GM19351 (cell line): Measurements from ENCODE around the gene GUCA1A.
"Not testable (repeated sequence)": the region's sequence is repeated elsewhere in the genome, so short reads cannot be mapped to it uniquely, and the experiment has no call there.

Experiments
- ATAC-seq: cut with Tn5 transposase; IDR thresholded peaks from one replicate; pipeline ENCODE4 v1.9.1; 2021; ENCODE audit warnings: mild to moderate bottlenecking, moderate library complexity; ENCODE audit not compliant: unreplicated experiment

The GUCA1A gene

DNA sequence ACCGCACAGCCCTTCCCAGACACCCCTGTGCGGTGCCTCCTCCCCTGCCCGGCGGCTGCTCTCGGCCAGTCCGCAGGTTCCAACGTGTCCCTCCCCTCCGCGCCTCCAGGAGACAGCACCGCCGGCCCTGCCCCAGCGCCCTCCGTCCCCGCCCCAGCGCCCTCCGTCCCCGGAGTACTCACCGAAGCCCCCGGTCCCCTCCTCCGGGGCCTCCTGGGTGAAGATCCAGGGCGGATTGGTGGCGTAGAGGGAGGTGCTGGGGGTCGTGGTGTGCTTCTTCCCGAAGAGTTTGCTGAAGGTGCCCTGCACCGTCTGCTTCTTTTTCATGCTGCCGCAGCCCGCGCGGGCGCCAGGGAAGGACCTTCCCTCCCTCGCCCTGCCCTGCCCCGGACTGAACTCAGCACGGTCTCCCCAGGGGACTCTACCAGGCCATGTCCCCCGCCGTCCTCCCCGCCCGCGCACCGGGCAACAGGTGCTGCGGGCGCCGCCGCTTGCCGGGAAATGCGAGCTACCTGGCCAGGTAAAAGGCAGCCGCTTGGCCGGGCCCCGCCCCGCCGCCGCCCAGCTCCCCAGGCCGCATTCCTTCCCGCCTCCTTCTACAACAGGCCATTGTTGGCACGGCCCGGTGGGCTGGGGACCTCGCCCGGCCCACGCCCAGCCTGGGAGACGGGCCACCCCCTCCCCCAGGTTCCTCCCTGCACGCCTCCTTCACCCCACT is 30.9 kb upstream of the GUCA1A start, which contains the start of gene C6orf132:
Gene C6orf132, minus strand, starts transcription at position 503 of the 718 bp plus-strand sequence. Its CDS starts 176 bp downstream, at position 327.
- no peak for ATAC-seq

DNA sequence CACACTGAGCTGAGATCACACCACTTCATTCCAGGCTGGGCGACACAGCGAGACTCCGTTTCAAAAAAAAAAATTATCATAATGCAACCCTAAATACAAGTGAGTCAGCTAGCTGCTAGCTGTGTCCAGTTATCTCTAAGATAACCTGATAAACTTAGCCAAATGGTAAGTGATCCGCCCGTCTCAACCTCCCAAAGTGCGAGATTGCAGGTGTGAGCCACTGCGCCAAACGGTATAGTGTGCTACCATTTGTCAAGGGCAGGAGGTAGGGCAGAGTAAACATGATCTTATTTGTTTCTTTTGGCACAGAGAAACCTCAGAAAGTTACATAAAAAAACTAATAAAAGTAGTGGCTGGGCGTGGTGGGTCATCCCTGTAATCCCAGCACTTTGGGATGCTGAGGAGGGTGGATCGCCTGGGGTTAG is 26.0 kb upstream of the GUCA1A start:
- ATAC-seq = no peak

DNA sequence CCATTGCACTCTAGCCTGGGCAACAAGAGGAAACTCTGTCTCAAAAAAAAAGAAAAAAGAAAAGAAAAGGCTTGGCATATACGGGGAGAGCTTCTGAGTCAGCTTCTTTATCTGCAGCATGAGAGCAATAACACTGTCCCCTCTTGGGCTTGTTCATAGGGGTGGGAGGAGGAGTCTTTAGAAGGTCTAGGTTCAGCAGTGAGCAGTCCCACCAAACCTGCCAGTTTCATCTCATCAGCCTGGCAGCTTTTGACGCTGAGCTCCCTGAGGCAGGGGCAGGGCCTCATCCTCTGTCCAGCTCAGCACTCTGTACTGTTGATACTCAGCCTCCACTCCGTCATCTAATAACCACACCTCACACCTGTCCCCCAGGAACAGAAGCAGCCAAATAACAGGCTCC is 25.1 kb upstream of the GUCA1A start:
- ATAC-seq = no peak

DNA sequence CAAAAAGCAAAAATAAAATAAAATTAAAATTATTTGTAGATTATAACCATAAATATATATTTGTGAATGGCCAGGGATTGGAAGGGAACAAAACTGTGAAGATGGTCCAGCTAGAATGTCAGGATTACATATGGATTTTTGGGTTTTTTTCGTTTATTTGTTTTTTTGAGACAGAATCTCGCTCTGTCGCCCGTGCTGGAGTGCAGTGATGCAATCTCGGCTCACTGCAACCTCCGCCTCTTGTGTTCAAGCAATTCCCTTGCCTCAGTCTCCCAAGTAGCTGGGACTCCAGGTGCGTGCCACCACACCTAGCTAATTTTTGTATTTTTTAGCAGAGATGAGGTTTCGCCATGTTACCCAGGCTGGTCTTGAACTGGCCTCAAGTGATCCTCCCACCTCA is 22.9 kb upstream of the GUCA1A start:
- no peak for ATAC-seq

DNA sequence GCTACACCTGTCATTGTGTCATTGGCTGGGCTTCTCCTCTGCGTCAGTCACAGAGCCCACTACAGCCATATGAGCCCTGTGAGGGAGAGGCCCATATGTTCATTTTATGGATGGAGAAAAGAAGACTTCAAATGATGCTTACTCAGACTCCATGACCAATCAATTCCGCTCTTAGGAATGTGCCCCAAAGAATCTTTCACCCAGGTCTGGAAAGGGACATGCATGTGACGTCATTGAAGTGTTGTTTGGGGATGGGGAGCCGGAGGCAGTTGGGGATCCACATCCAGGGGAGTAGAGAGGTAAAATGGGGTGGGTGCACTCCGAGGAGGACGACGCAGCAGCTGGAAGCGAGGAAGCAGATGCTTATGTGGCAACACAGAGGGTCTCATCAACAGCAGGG is 21.1 kb upstream of the GUCA1A start:
- no peak for ATAC-seq

DNA sequence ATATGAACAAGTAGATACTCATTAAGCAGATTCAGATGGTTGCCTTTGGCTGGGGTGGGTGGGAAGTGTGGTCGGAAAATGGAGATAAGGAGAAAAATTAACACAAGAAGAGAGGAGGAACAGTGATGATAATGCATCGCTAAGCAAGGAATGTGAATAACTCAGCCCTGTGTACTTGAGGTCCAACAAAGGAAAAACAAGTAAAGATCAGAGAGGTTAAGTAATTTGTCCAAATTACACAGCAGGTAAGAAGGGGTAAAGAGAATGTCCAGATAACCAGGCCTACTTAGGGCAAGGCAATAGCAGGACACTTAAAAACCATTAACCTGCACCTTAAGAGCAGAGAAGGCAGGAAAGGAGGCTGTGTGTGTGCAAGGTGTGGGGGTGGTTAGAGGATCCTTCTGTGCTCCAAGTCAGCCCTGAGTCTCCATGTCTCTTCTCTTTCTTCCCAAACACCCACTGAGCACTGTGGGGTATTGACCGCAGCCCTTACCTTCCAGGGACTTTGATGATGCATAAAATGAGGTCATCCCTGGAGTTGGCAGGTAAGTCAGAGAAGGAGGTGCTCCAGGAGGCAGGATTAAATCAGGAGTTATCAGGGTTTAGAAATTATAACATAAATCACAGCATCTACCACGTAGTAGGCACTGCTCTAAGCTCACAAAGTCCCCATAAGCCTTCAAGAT is 20.5 kb upstream of the GUCA1A start:
- not testable (repeated sequence) for ATAC-seq

DNA sequence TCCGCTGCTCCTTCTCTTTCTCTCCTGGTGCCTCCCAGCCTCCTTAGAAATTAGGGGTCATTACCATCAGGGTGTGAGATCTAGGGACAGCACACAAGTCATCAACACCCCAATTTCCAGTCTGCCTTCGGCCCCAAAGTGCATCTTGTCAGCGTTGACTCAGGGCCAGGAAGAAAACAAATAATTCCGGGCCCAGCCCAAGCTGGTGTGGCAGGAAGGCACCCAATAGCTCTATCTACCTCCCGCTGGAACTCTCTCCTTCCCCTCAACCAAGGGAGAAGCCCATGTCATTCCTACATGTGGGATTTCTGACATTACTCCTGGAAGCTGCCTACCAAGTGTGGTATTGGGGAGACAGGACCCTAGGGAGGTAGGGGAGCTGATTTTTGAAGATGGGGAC is 19.2 kb upstream of the GUCA1A start:
- no peak for ATAC-seq

DNA sequence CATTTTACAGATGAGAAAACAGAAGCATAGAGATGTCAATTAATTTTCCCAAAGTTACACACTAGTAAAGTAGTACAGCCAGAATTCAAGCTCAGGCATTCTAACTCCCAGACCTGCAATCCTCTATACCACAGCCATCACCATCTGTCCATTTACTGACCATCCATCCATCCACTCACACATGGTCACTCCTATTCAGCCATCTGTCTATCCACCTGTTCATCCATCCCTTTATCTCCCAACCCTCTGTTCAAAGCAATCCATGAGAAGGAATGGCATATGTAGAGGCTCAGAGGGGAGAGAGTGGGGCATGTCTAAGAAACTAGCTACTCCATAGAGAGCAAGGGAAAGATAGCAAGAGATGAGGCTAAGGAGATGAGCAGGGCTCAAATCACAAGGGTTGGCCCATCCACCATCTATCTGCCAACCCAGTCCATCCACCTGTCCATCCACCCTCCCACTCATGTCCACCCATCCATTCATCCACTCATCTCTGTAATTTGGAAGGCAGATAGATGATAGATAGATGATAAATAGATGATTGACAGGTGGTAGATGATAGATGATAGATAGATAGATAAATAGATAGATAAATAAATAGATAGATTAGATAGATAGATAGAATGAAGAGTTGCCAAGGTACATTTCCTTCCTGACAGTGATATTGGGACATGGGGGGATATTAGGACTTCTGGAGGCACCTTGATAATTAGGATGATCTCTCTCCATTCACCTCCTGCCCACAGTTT is 18.5 kb upstream of the GUCA1A start:
- no peak for ATAC-seq

DNA sequence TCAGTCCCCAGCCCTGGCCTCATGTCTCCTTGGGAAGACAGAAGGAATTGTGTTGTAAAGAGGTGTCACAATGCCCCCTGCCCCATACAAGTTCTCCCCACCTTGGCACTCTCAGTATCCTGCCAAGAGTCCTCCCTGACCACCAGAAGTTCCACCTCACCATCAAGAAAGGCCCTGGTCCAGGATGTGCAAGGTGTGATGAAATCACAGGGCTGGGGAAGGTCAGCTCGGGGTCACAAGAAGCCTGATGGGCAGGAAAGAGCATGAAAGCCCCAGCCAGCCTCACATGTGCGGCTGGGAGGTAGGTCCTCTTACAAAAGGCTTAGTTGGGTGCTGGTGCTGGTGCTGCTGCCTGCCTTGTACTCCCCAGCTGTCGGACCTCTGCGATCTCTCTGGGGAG is 17.9 kb upstream of the GUCA1A start:
- ATAC-seq = no peak

DNA sequence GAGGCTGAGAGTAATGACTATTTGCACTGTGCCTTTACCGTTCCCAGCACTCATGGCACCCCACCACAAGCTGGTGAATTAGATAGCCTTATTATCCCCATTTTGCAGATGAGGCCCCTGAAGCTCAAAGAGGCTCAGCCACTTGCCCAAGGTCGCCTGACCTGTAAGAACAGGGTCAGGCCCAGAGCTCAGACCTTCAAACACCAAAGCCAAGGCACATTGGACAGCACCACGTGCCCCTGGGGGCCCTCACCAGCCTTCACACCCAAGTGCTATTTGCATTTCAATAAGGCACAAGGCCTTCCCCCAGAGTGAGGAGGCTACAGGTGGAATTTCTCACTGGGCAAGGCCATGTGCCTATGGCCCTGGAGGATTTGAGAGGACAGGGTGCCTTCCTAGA is 16.5 kb upstream of the GUCA1A start:
- no peak for ATAC-seq

DNA sequence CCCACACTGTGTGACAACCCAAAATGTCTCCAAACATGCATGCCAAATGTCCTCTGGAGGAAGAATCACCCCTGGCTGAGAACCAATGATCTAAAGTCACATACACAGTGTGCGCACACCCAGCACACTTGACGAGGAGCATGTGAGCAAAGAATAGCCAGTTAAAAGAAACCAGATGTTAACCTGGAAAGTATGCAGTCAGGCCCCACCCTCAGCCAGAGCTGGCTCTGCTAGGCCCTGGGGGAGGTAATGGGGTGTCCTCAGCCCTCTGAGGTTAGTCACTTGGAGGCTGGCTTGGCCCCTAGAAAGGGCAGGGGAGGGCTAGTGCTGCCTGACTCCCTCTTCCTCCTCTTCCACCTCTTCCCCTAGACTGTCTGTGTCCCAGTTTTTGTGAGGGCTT is 15.2 kb upstream of the GUCA1A start:
- no peak for ATAC-seq

DNA sequence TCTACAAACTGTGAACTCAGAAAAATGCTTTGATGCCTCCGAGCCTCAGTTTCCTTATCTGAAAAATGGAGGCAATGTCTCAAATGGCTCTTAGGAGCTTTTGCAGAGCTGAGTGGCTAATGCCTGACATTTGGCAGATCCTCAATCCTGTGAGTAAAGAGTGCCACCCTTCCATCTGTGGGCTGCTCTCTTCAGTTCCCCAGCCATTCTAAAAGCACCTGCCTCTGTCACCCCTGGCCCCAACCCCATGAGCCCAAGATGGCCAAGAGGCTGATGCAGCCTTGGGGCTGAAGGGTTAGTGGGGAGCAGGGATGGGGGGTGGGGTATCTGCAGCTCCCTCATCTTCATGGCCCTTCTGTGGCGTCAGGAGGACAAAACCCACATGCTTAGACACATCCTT is 14.5 kb upstream of the GUCA1A start:
- no peak for ATAC-seq

DNA sequence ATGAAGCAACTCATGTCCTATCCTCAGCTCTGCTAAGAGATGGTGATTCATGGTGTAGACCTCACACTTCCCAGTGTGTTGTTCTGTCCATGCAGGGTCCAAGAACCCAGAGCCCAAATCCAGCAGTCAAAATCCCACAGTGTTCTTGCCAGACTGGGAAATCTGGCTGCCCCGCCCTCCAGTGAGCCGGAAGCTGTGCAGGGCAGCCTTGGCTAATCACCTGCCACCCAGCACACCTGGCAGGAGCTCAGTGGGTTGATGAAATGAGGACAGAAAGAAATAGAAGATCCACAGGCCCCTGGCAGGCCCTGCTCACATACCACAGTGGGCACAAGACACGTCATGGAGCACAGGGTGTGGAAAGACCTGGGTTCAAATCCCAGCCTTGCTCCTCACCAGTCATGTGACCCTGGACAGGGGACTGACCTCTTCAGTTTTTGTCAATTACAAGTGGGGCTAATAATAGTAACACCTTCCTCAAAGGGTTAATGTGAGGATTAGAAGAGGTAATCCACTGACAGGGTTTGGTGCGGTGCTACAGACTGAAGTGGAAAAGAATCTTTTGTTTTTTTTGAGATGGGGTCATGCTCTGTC is 13.6 kb upstream of the GUCA1A start:
- ATAC-seq = no peak

DNA sequence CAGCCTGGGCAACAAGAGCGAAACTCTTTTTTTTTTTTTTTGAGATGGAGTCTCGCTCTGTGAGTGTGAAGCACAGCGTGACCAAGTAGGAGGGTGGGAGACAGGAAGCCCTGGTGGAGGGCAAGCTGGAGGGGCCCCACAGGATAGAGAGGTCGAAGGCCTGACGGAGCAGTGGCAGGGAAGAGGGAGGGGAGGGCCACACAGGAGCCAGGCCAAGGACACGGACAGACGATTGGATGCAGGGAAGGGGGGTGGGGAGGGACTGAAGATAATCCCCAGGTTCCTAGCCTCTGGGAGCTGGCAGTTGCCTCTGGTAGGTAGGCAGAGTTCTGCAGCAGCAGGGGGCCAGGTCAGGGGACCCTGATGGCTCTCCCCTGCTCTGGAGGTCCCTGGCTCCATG is 10.8 kb upstream of the GUCA1A start:
- no peak for ATAC-seq

DNA sequence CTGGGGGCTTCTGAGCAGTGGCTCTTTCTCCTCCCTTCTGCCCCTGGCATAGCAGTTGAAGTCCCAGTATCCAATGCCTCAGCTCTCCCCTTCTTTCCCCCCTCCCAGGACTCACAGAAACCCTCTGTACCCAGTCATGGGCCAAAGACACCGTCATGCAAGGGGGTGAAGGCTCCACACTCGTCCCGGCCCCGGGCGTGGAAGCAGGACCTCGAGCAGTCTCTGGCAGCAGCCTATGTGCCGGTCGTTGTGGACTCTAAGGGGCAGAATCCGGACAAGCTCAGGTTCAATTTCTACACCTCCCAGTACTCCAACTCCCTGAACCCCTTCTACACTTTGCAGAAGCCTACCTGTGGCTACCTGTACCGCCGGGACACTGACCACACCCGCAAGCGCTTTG is 10.4 kb upstream of the GUCA1A start:
- no peak for ATAC-seq

DNA sequence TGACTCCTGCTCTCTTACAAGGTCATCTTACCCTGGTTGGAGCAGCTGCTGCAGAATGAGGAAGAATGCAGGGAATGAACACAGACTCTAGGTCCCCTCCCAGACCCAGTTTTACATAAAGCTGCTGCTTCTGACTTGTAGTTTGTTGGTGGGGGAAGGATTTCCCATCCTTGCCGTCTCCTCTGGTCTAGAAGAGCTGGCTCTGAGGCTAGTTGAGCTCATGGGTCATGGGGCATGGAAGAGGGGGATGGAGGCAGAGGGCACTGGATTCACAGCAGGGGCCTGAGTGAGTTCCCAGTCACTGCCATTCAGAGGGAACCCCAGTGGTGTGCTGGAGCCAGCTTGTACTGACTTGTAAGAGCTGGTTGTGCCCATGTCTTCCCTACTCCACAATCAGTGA is 9.2 kb upstream of the GUCA1A start:
- ATAC-seq = no peak

DNA sequence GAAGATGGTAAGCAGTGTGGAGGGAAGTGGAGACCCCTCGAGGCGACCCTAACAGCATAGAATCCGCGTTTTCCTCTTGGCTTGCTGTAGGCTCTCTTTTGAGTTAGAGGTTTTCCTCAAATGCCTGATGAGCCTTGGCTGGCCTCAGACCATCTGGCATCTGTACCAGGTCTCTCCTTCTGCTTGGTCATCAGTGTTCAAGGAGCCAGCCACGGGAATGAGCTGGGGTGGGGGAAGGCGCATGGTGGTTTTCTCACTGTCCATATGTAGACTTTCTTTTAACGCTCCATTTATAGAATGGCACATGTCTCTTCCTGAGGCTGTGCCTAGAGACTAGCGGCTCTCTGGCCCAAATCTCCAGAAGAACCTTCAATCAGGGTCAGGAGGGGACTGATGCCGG is 8.1 kb upstream of the GUCA1A start:
- no peak for ATAC-seq

DNA sequence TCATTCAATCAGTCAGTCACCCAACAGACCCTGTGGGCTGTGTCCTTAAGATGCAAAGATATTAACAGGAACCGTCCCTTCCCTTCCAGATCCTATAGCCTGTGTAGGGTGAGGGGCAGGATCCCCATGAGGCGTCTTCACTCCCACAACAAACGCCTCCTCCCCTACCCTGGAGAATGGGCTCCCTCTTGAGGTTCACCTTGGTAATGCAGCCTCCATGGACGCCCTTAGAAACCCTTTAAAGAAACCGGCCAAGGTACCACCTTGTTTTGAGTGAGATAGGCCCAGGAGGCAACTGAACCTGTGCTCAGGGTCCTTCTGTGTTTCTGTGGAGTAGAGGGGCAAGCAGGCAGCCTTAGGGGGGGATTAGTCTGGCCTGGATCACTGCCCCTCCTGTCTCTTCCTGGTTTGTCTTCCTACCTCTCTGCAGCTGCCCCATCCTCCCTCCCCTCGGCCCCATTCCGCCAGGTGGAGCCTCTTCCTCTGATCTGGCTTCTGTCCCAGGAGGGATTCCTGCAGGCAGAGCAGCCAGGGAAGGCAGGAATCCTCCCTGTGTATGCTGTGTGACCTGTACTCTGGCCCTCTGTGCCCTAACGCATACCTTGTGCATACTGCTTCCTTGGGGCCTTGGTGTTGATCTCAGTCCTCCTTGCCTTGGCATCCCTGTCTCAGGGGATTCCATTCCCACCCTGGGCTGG is 6.6 kb upstream of the GUCA1A start:
- no peak for ATAC-seq

DNA sequence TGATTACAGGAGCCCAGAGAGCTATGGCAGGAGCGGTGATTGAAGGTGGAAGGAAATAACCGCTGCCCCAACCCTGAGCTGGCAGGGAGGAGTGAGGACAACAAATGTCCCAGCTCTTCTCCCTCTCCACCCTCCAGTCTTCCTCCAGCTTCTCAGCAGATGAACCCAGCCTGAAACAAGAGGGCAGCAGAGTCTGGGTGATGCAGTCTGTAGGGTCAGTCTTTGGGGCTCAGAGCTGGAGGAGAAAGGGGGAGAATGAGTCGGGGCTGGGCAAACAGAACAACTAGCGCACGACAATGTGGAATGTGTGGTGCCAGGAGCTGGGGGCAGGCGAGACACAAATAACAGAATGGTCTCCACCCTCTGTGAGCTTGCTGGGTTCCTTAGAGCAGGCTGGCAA is 4.5 kb upstream of the GUCA1A start:
- ATAC-seq = no peak

DNA sequence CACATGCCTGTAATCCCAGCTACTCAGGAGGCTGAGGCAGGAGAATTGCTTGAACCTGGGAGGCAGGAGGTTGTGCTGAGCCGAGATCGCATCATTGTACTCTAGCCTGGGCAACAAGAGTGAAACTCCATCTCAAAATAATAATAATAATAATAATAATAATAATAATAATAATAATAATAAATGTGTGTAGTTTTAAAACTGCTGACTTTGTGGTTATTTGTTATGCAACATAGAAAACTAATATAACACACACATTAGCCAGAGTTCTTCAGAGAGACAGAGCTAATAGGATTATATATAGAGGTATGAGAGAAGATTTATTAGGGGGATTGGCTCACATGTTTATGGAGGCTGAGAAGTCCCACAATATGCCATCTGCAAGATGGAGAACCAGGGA is 3.4 kb upstream of the GUCA1A start:
- not testable (repeated sequence) for ATAC-seq
